ACHN (cell line): ENCODE results near the gene OTOP3.
"Not testable (repeated sequence)": the region's sequence is repeated elsewhere in the genome, so short reads cannot be mapped to it uniquely, and the experiment has no call there.

Experiments
- DNase-seq: peaks from one replicate; pipeline ENCODE4 v3.0.0-alpha.2; 2015
- in situ Hi-C: cut with HindIII; loops from 2 replicates; pipeline ENCODE4 v1.10.0; 2017; ENCODE audit warnings: low sequenced_read_pairs, low pct_ligation_motif_present, low pct_unique_long_range_greater_than_20kb

The OTOP3 gene

GRCh38 chr17:74972107-74972972 lies 36.6 kb downstream of the OTOP3 start, which contains the start of gene HID1:
Gene HID1, minus strand, starts transcription at chr17:74972759. Its CDS starts 103 bp downstream, at chr17:74972656.
- DNase-seq, result peak; percentile 48
- in situ Hi-C loops, result no loop called here

DNA sequence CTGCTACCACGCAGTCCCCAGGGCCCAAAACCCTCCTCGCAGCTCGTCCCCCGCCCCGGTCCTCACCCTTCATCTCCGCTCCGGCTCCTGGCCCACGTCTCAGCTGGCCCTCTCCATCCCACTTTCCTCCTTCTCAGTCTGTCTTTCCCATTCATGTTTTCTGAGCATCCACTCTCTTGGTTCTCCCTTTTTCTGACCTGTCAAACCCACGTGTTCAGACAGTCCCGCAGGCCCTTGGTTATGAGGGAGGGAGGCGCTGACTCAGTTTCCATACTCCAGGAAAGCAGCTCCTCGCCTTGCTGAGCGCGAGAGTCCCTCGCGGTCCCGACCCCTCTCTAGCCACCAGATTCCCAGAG lies 37.3 kb downstream of the OTOP3 start:
- no peak for DNase-seq
- in situ Hi-C loops, result no loop called here

GRCh38 chr17:74975943-74976342 lies 40.2 kb downstream of the OTOP3 start:
- in situ Hi-C loops, result no loop called here
- DNase-seq, result no peak

- DNase-seq, result no peak
- in situ Hi-C loops, result no loop called here
Measured at GRCh38 chr17:74977802-74978201, 42.1 kb downstream of the OTOP3 start.

GRCh38 chr17:74978240-74978639 lies 42.5 kb downstream of the OTOP3 start:
- in situ Hi-C loops, result no loop called here

DNA sequence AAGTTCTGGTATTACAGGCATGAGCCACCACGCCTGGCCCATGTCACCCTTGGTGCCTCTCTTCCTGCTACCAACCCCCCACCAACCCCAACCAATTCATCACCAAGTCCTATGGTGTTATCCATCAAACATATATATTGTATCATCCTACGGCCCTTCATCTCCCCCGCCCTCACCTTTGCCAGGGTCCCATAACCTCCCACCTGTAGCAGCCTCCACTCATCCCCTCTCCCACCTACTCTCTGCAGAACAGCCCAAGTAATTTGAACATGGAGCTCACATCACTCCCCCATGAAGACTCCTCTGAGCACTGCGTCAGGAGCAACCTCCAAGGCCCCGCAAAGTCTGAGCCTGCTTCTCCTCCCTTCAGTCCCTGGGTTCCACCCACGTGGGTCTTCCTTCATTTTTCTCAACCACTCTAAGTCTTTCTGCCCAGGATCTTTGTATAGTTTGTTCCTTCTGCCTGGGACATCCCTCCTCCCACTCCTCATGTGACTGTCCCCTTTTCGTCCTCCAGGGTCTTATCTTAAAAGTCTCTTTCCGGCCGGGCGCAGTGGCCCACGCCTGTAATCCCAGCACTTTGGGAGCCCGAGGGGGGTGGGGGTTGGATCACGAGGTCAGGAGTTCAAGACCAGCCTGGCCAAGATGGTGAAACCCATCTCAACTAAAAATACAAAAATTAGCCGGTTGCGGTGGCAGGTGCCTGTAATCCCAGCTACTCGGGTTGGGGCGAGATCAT lies 43.9 kb downstream of the OTOP3 start:
- DNase-seq, result no peak
- in situ Hi-C loops, result no loop called here

More at GRCh38 chr17:74978240-74978639, 42.5 kb downstream of the OTOP3 start:
- no peak for DNase-seq

DNA sequence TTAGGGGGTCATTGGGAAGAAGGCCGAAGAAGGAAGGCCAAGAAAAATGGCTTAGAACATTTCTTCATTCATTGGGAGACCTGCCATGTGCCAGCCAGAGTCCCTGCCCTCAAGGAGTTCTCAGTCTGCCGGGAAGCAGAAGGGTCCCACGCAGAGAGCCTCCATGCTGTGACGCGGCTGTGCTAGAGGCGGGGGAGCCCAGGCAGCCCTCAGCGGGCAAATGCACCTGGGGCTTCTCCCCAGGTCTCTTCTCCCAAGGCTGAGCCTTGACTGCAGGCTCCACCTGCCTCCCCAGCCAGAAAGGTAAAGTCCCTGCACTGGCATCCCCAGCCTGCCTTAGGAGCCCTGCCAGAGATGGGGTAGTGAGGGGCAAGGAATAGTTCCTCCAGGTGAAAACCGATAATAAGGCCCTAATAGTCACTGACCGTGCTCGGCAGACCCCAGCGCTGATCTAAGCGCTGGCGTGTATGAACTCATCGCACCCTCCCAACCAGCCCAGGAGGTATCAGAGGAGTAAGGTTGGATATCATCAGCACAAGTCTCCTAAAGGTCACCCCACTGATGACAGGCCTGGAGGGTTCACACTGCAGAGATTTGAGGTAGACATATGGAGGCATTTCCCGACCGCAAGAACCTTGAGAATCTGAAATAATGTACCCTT lies 45.8 kb downstream of the OTOP3 start:
- no peak for DNase-seq
- in situ Hi-C loops, result no loop called here

GRCh38 chr17:74981979-74982662 lies 46.4 kb downstream of the OTOP3 start:
- DNase-seq, result peak; percentile 70

GRCh38 chr17:74982663-74983313 lies 47.1 kb downstream of the OTOP3 start:
- in situ Hi-C loops, result not testable (repeated sequence)
- peak; percentile 32 for DNase-seq

More at GRCh38 chr17:74981979-74982662, 46.4 kb downstream of the OTOP3 start:
- in situ Hi-C loops, result no loop called here

GRCh38 chr17:74986206-74986576 lies 50.5 kb downstream of the OTOP3 start:
- no peak for DNase-seq
- in situ Hi-C loops, result no loop called here

DNA sequence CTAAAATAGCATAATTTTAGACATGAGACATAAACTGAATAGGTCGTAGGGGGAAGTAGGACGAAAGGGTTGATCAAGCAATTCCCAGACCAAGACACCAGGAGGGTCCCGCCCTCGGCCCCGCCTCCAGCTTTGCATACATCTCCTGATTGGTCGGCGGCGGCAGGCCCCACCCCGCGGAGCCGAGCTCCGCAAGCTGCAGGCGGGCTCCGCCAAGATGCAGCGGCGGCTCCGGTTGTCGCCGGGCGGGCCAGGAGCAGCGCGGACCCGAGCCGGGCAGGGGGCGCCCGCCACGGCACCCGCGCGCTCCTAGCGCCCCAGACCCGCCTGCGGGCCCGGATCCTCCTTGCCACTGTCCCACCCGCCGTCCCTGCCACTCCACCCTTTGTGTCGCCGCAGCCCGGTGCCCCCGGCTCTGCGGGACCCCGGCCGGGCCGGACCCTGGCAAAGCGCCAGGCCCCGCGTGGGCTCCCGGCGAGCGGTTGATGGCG lies 51.8 kb downstream of the OTOP3 start, which contains the start of gene CDR2L:
Gene CDR2L, plus strand, starts transcription at position 215 of the 491 bp plus-strand sequence. CDS start 412 bp downstream, outside the sequence.
- in situ Hi-C loops, result no loop called here
- DNase-seq, result peak; percentile 95

- in situ Hi-C loops, result no loop called here
- peak; percentile 81 for DNase-seq
Measured at GRCh38 chr17:74987909-74988711, 52.4 kb downstream of the OTOP3 start.

- in situ Hi-C loops, result no loop called here
- no peak for DNase-seq
Measured at GRCh38 chr17:74990581-74991105, 54.9 kb downstream of the OTOP3 start.

DNA sequence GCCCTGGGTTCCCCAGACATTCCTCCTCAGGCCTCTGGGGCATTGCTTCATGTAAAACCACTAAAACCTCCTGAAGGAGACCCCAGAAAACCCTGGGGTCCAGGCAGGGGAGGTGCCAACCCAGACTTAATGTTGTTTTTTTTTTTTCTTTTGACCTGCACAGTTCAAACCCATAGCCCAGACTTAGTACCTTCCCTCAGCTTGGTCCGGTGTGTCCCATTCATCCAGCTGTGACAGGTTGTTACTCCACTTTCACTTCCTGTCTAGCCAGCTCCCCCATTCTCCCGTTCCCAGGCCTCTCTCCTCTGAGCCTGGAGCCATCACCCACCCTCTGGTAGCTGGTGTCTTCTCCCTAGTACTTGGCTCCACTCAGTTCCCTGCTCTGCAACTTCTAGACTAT lies 56.5 kb downstream of the OTOP3 start:
- in situ Hi-C loops, result no loop called here
- DNase-seq, result no peak

- in situ Hi-C loops, result no loop called here
- no peak for DNase-seq
Measured at GRCh38 chr17:74994440-74994839, 58.7 kb downstream of the OTOP3 start.

DNA sequence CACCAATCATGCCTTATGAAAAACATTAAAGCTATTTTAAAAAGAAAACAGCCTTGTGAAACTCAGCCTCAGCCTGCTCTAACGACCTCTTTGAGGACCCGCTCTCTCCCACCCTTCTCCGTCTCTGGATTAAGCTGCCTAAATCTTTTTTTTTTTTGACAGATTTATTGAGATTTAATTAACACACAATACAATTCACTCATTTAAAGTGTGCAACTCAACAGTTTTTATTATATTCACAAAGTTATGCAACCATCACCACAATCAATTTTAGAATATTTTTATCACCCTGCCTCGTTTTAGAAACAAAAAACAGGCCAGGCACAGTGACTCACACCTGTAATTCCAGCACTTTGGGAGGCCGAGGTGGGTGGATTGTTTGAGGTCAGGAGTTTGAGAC lies 60.1 kb downstream of the OTOP3 start:
- in situ Hi-C loops, result no loop called here
- DNase-seq, result no peak

GRCh38 chr17:74998783-74999182 lies 63.1 kb downstream of the OTOP3 start:
- in situ Hi-C loops, result no loop called here
- DNase-seq, result no peak
